ENCODE results near the gene MAN2B2. TPM values are rescaled to one million over a fixed set of nuclear protein-coding genes. Genes with fewer than 3 reads are reported as not detected.
"Not testable (repeated sequence)": the region's sequence is repeated elsewhere in the genome, so short reads cannot be mapped to it uniquely, and the experiment has no call there.

Gene MAN2B2
- total and polyA plus RNA-seq, 2 donors from 2014 or later: 19.9 to 34.3 TPM

GRCh38 chr4:6627832-6628231 is 52.8 kb downstream of the MAN2B2 start:
- H3K9me3 ChIP-seq (ENCODE audit: control insufficient read depth in 2 of 3, insufficient read depth in 1 of 3, low read length in 3 of 3): no peaks in the 10 kb centered on the region
- no peak for FAIRE-seq
- TF ChIP-seq, protein P1, sequence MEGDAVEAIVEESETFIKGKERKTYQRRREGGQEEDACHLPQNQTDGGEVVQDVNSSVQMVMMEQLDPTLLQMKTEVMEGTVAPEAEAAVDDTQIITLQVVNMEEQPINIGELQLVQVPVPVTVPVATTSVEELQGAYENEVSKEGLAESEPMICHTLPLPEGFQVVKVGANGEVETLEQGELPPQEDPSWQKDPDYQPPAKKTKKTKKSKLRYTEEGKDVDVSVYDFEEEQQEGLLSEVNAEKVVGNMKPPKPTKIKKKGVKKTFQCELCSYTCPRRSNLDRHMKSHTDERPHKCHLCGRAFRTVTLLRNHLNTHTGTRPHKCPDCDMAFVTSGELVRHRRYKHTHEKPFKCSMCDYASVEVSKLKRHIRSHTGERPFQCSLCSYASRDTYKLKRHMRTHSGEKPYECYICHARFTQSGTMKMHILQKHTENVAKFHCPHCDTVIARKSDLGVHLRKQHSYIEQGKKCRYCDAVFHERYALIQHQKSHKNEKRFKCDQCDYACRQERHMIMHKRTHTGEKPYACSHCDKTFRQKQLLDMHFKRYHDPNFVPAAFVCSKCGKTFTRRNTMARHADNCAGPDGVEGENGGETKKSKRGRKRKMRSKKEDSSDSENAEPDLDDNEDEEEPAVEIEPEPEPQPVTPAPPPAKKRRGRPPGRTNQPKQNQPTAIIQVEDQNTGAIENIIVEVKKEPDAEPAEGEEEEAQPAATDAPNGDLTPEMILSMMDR (IDR thresholded peaks at IDR 0.05; ENCODE audit: borderline replicate concordance, extremely low read depth, insufficient read depth): no peak

DNA sequence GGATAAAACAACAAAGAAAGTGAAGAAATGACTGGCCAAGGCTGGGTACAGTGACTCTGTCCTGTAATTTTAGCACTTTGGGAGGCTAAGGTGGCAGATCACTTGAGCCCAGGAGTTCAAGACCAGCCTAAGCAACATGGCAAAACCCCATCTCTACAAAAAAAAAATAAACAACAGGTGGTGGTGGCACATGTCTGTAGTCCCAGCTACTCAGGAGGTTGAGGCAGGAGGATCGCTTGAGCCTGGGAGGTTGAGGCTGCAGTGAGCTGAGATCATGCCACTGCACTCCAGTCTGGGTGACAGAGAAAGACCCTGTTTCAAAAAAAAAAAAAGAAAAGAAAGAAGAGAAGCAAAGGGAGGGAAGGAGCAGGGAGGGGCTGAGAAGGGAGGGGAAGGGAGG is 53.5 kb downstream of the MAN2B2 start:
- intact Hi-C loops (cut with DNase I); FAIRE-seq; H3K4me3 ChIP-seq (ENCODE audit: low read length in 3 of 3); H3K36me3 ChIP-seq (ENCODE audit: control insufficient read depth in 2 of 3, insufficient read depth in 3 of 3, low read length in 3 of 3); H3K9me3 ChIP-seq (ENCODE audit: control insufficient read depth in 2 of 3, insufficient read depth in 1 of 3, low read length in 3 of 3); H3K27me3 ChIP-seq (ENCODE audit: control insufficient read depth, insufficient read depth, low read length); DNase-seq; H3K27ac ChIP-seq (ENCODE audit: low read depth in 2 of 2, low read length in 2 of 2); H3K4me1 ChIP-seq (ENCODE audit: control insufficient read depth in 2 of 3, insufficient read depth in 2 of 3, low read depth in 1 of 3, low read length in 3 of 3); H3K9ac ChIP-seq (ENCODE audit: low read length in 3 of 3): not testable (repeated sequence)

More at GRCh38 chr4:6627832-6628231, 52.8 kb downstream of the MAN2B2 start:
- no peak overlapping the region for H3K4me3 ChIP-seq (ENCODE audit: low read length in 3 of 3)
- intact Hi-C loops (cut with DNase I): no loop called here
- no peak overlapping the region for H3K27ac ChIP-seq (ENCODE audit: low read depth in 2 of 2, low read length in 2 of 2)
- no peak for DNase-seq
- no peaks in the 10 kb centered on the region for H3K27me3 ChIP-seq (ENCODE audit: control insufficient read depth, insufficient read depth, low read length)
- no peaks in the 10 kb centered on the region for H3K36me3 ChIP-seq (ENCODE audit: control insufficient read depth in 2 of 3, insufficient read depth in 3 of 3, low read length in 3 of 3)
- no peak overlapping the region for H3K9ac ChIP-seq (ENCODE audit: low read length in 3 of 3)
- H3K4me1 ChIP-seq (ENCODE audit: control insufficient read depth in 2 of 3, insufficient read depth in 2 of 3, low read depth in 1 of 3, low read length in 3 of 3): no peaks in the 10 kb centered on the region

GRCh38 chr4:6632125-6632524 is 57.1 kb downstream of the MAN2B2 start:
- TF ChIP-seq, protein P1 (IDR thresholded peaks at IDR 0.05; ENCODE audit: borderline replicate concordance, extremely low read depth, insufficient read depth): no peak
- intact Hi-C loops (cut with DNase I): no loop called here
- FAIRE-seq: no peak
- H3K27ac ChIP-seq (ENCODE audit: low read depth in 2 of 2, low read length in 2 of 2): no peak overlapping the region
- no peaks in the 10 kb centered on the region for H3K36me3 ChIP-seq (ENCODE audit: control insufficient read depth in 2 of 3, insufficient read depth in 3 of 3, low read length in 3 of 3)
- H3K4me1 ChIP-seq (ENCODE audit: control insufficient read depth in 2 of 3, insufficient read depth in 2 of 3, low read depth in 1 of 3, low read length in 3 of 3): no peaks in the 10 kb centered on the region
- DNase-seq: no peak
- no peaks in the 10 kb centered on the region for H3K27me3 ChIP-seq (ENCODE audit: control insufficient read depth, insufficient read depth, low read length)
- no peak overlapping the region for H3K9ac ChIP-seq (ENCODE audit: low read length in 3 of 3)
- no peak overlapping the region for H3K4me3 ChIP-seq (ENCODE audit: low read length in 3 of 3)
- no peaks in the 10 kb centered on the region for H3K9me3 ChIP-seq (ENCODE audit: control insufficient read depth in 2 of 3, insufficient read depth in 1 of 3, low read length in 3 of 3)

DNA sequence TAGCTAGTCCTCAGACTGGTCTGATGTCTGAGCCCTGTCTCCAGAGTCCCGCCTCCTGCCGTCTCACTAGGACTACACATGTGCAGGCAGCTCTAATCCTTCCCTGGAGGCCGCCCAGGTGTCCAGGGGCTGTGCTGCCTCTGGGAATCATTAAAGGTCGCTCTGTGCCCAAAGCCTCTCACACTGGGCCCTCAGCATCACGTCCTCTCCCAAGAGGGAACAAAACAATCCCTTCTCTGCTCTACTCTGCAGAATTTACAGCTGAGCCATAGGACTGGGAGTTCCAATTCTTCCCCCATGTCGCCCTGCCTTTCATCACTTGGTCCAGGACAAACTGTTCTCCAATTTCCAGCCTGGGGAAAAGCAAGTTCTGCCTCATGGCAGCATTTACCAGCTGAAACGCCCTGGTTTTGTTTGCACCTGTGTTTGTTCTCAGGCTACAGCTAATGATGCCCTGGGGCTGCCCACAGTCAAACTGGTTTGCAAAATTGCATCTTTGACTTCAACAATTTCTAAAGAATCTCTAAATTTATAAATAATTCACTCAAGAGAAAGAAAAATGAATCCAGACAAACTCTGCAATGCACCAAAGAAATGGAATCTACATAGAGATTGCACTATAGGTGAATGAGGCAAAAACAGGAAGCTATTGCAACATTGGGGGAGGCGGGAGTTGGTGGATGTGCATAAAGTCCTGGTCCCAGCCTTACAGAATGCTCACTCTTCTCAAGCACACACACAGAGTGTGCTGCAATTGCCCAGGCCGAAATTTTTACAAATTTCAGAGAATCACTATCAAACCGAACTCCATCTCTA is 58.3 kb downstream of the MAN2B2 start:
- Histone ChIP-seq H3K4me3 (ENCODE audit: low read length in 3 of 3) (no peak overlapping the region), H3K27me3 (ENCODE audit: control insufficient read depth, insufficient read depth, low read length) (no peaks in the 10 kb centered on the region), H3K9me3 (ENCODE audit: control insufficient read depth in 2 of 3, insufficient read depth in 1 of 3, low read length in 3 of 3) (no peaks in the 10 kb centered on the region), H3K36me3 (ENCODE audit: control insufficient read depth in 2 of 3, insufficient read depth in 3 of 3, low read length in 3 of 3) (no peaks in the 10 kb centered on the region), H3K4me1 (ENCODE audit: control insufficient read depth in 2 of 3, insufficient read depth in 2 of 3, low read depth in 1 of 3, low read length in 3 of 3) (no peaks in the 10 kb centered on the region), H3K9ac (ENCODE audit: low read length in 3 of 3) (no peak overlapping the region), H3K27ac (ENCODE audit: low read depth in 2 of 2, low read length in 2 of 2) (no peak overlapping the region)
- DNase-seq (no peak), FAIRE-seq (no peak)
- TF ChIP-seq, protein P1 (IDR thresholded peaks at IDR 0.05; ENCODE audit: borderline replicate concordance, extremely low read depth, insufficient read depth): no peak
- intact Hi-C loops (cut with DNase I): no loop called here

Measured in kidney (tissue), 14 donors.